ENCODE measurements around the gene FAM186B.
"Not testable (repeated sequence)": the region's sequence is repeated elsewhere in the genome, so short reads cannot be mapped to it uniquely, and the experiment has no call there.

The FAM186B gene

DNA sequence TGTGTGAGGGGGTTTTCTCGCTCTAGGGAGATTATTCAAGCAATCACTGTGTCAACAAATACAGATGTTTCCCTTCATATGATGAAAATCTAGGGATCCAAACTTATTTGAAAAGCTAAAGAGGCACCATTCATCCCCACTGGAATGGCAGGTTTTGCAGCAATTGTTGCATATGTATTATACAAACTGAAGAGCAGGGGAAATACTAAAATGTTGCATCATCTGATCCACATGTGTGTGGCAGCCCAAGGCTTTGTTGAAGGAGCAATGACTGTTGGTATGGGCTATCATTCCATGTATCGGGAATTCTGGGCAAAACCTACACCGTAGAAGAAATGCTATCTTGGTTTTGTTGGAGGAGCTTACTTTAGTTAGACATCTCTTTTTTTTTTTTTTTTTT, 13.8 kb upstream of the FAM186B start:
- no peak overlapping the region for H3K4me3 ChIP-seq (ENCODE audit: low read depth, low read length)
- no peak for DNase-seq (ENCODE audit: low read depth, low spot score)
- POLR2A ChIA-PET = no interaction called here

GRCh38 chr12:49618576-49618975, 13.1 kb upstream of the FAM186B start:
- CTCF ChIA-PET = interaction anchor here (0.9 to 1.7 kb wide), 7 partner anchors 25 to 287 kb away, joined by 3 to 16 read pairs (median 5); partner anchors contain the start of gene TMBIM6
- DNase-seq (ENCODE audit: low read depth, low spot score) = no peak
- H3K4me3 ChIP-seq (ENCODE audit: low read depth, low read length) = no peak overlapping the region
- TF ChIP-seq, protein P1, sequence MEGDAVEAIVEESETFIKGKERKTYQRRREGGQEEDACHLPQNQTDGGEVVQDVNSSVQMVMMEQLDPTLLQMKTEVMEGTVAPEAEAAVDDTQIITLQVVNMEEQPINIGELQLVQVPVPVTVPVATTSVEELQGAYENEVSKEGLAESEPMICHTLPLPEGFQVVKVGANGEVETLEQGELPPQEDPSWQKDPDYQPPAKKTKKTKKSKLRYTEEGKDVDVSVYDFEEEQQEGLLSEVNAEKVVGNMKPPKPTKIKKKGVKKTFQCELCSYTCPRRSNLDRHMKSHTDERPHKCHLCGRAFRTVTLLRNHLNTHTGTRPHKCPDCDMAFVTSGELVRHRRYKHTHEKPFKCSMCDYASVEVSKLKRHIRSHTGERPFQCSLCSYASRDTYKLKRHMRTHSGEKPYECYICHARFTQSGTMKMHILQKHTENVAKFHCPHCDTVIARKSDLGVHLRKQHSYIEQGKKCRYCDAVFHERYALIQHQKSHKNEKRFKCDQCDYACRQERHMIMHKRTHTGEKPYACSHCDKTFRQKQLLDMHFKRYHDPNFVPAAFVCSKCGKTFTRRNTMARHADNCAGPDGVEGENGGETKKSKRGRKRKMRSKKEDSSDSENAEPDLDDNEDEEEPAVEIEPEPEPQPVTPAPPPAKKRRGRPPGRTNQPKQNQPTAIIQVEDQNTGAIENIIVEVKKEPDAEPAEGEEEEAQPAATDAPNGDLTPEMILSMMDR (IDR thresholded peaks at IDR 0.05; ENCODE audit: insufficient read depth, low read length, missing control alignments) = no peak
- POLR2A ChIA-PET = no interaction called here

More for the DNA sequence above, 13.8 kb upstream of the FAM186B start:
- TF ChIP-seq, protein P1 (IDR thresholded peaks at IDR 0.05; ENCODE audit: insufficient read depth, low read length, missing control alignments) = no peak
- CTCF ChIA-PET = interaction anchor here (0.8 to 1.7 kb wide), 7 partner anchors 18 to 277 kb away, joined by 3 to 16 read pairs (median 5); partner anchors contain the start of gene TMBIM6

GRCh38 chr12:49616533-49617219, 11.2 kb upstream of the FAM186B start:
- no peak overlapping the region for H3K4me3 ChIP-seq (ENCODE audit: low read depth, low read length)
- POLR2A ChIA-PET = no interaction called here
- TF ChIP-seq, protein P1 (IDR thresholded peaks at IDR 0.05; ENCODE audit: insufficient read depth, low read length, missing control alignments) = no peak
- CTCF ChIA-PET = no interaction called here
- DNase-seq (ENCODE audit: low read depth, low spot score) = no peak

GRCh38 chr12:49615725-49616124, 10.3 kb upstream of the FAM186B start:
- CTCF ChIA-PET = interaction anchor here (1.2 kb wide), 1 partner anchor 22 kb away, joined by 3 read pairs; no protein-coding TSS in a partner anchor
- POLR2A ChIA-PET = interaction anchor here (1.2 kb wide), 1 partner anchor 13 kb away, joined by 3 read pairs; no protein-coding TSS in a partner anchor
- TF ChIP-seq, protein P1 (IDR thresholded peaks at IDR 0.05; ENCODE audit: insufficient read depth, low read length, missing control alignments) = no peak

DNA sequence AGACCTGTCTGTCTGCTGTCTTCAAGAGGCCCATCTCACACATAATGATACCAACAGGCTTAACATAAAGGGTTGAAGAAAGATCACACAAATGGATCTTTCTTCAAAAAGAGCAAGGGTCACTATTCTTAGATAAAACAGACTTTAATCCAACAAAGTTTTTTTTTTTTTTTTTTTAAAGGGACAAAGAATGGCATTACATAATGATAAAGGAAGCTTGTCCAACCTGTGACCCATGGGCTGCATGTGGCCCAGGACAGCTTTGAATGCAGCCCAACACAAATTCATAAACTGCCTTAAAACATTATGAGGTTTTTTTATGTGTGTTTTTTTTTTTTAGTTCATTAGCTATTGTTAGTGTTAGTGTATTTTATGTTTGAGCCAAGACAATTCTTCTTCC, 6.8 kb upstream of the FAM186B start:
- H3K4me3 ChIP-seq (ENCODE audit: low read depth, low read length) = no peak overlapping the region
- TF ChIP-seq, protein P1 (IDR thresholded peaks at IDR 0.05; ENCODE audit: insufficient read depth, low read length, missing control alignments) = no peak
- ChIA-PET POLR2A (interaction anchor here (0.7 kb wide), 1 partner anchor 348 kb away, joined by 4 read pairs; no protein-coding TSS in a partner anchor), CTCF (interaction anchor here (1.0 to 3.5 kb wide), 3 partner anchors 11 to 33 kb away, joined by 3 to 11 read pairs (median 8); partner anchors contain the start of gene PRPF40B)
- DNase-seq (ENCODE audit: low read depth, low spot score) = no peak

More at GRCh38 chr12:49615725-49616124, 10.3 kb upstream of the FAM186B start:
- no peak overlapping the region for H3K4me3 ChIP-seq (ENCODE audit: low read depth, low read length)
- no peak for DNase-seq (ENCODE audit: low read depth, low spot score)

DNA sequence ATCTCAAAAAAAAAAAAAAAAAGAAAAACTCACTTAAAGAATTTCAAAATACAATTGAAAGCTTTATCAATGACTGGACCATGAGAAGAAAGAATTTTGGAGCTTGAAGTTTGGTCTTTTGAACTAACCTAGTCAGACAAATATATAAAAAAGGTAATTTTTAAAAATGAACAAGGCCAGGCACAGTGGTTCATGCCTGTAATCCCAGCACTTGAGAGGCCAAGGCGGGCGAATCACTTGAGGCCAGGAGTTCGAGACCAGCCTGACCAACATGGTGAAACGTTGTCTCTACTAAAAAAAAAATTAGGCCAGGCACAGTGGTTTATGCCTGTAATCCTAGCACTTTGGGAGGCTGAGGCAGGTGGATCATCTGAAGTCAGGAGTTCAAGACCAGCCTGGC, 5.3 kb upstream of the FAM186B start:
- H3K4me3 ChIP-seq (ENCODE audit: low read depth, low read length); POLR2A ChIA-PET; DNase-seq (ENCODE audit: low read depth, low spot score): not testable (repeated sequence)
- CTCF ChIA-PET = interaction anchor here (1.2 to 3.5 kb wide), 3 partner anchors 12 to 130 kb away, joined by 4 to 11 read pairs (median 8); partner anchors contain the start of genes PRPF40B and TMBIM6
